Common myeloid progenitor, CD34-positive (primary cell): Measurements from ENCODE around the gene TAS2R38. TPM values are rescaled to one million over a fixed set of nuclear protein-coding genes. Genes with fewer than 3 reads are reported as not detected.
A peak's percentile ranks its signal among the peaks of the same experiment; 100 is the strongest.

Experiments
- CTCF ChIA-PET: fragments of 350-600 bp; sonication (Branson Sonifier 250); formaldehyde crosslinking; loops from one replicate; lab custom pipeline; 2021; ENCODE audit warnings: antibody characterized with exemption; lab: Charles Lee
- POLR2A ChIA-PET: fragments of 350-600 bp; sonication (Branson Sonifier 250); formaldehyde crosslinking; loops from one replicate; lab custom pipeline; 2021; ENCODE audit warnings: antibody characterized with exemption; lab: Charles Lee
- DNase-seq, 3 donors: peaks; one replicate each; pipeline versions ENCODE4 v3.0.0 to v3.0.0-alpha.2; 2013
- H3K27ac ChIP-seq, 2 experiments: 1 replicate in 1 of 2; 2 replicates in 1 of 2; pipeline ENCODE4 v1.7.0; 2013; ENCODE audit warnings: inconsistent platforms in 2 of 2, low read length in 2 of 2, mild to moderate bottlenecking in 2 of 2, low read depth in 1 of 2, moderate library complexity in 1 of 2; ENCODE audit not compliant: severe bottlenecking in 2 of 2, insufficient read depth in 1 of 2, poor library complexity in 1 of 2
- H3K27me3 ChIP-seq, 5 experiments: replicated peaks in 2 of 5; 1 replicate in 3 of 5; 2 replicates in 2 of 5; pipeline versions ENCODE4 v1.6.1 to v1.7.0; 2013; ENCODE audit warnings: low read length in 4 of 5, mild to moderate bottlenecking in 2 of 5, moderate library complexity in 2 of 5, inconsistent platforms in 1 of 5; ENCODE audit not compliant: insufficient read depth in 5 of 5, control insufficient read depth in 4 of 5
- H3K36me3 ChIP-seq, 4 experiments: 1 replicate in 2 of 4; 2 replicates in 2 of 4; pipeline versions ENCODE4 v1.6.1 to v1.7.0; 2013; ENCODE audit warnings: low read length in 3 of 4, control low read depth in 1 of 4, mild to moderate bottlenecking in 1 of 4; ENCODE audit not compliant: control insufficient read depth in 4 of 4, insufficient read depth in 4 of 4
- H3K4me1 ChIP-seq, 4 experiments: 1 replicate in 3 of 4; 2 replicates in 1 of 4; pipeline versions ENCODE4 v1.6.1 to v1.7.1; 2013; ENCODE audit warnings: low read length in 3 of 4, mild to moderate bottlenecking in 3 of 4, control low read depth in 1 of 4, inconsistent platforms in 1 of 4, moderate library complexity in 1 of 4; ENCODE audit not compliant: control insufficient read depth in 4 of 4, insufficient read depth in 4 of 4; ENCODE audit errors: control extremely low read depth in 1 of 4
- H3K4me3 ChIP-seq, 7 experiments: 1 replicate in 4 of 7; 2 replicates in 3 of 7; pipeline versions ENCODE4 v1.5.1 to v1.7.0; 2013; ENCODE audit warnings: mild to moderate bottlenecking in 7 of 7, low read length in 6 of 7, moderate library complexity in 6 of 7, inconsistent platforms in 2 of 7, low read depth in 2 of 7, control low read depth in 1 of 7; ENCODE audit not compliant: insufficient read depth in 4 of 7, control insufficient read depth in 1 of 7; ENCODE audit errors: extremely low read depth in 1 of 7
- H3K9me3 ChIP-seq, 5 experiments: 1 replicate in 4 of 5; 2 replicates in 1 of 5; pipeline versions ENCODE4 v1.6.1 to v1.7.1; 2013; ENCODE audit warnings: low read length in 4 of 5, mild to moderate bottlenecking in 2 of 5, inconsistent platforms in 1 of 5, low read depth in 1 of 5, moderate library complexity in 1 of 5; ENCODE audit not compliant: control insufficient read depth in 4 of 5, insufficient read depth in 2 of 5; ENCODE audit errors: control extremely low read depth in 1 of 5
- WGBS: methylation state at CpG from one replicate; pipeline ENCODE4 v1.1.5; 2013; ENCODE audit not compliant: insufficient coverage; 5-methylcytosine and 5-hydroxymethylcytosine counted together
- polyA plus RNA-seq: library from polyadenylated mRNA; unstranded; fragments of 120-200 nt; gene quantifications from one replicate; pipeline ENCODE4 v1.2.1, GENCODE V29; 2013

The TAS2R38 gene
- polyA plus RNA-seq: not detected

DNA sequence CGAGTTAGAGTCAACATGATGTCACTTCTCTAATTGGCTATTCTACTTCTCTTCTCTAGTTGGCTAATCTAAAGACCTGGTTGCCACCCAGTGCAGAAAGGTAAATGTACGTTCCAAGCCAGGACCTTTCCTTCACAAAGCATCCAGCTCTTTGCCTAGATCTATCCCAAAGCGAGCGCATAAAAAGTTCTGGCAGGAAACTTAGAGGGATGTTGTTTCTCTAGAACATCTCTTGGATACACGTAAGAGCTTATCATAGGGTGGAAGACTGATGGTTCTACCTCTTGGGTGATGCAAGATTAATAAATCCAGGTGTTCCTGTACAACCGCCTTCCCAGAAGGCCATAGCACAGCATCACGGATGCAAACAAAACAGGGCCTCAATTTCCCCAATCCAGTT lies at the start of gene TAS2R38:
TAS2R38 (minus strand) TSS at position 101 of the 400 bp plus-strand sequence; CDS start at position 17, 84 bp downstream.
- no peaks in the 10 kb centered on the region for H3K9me3 ChIP-seq
- H3K36me3 ChIP-seq: no peaks in the 10 kb centered on the region
- no peak within 1 kb of the TSS for H3K4me3 ChIP-seq
- DNase-seq: no peak
- H3K4me1 ChIP-seq: peaks cover 0 to 13% (median 5%) of the 10 kb centered on the region in 4 experiments
- ChIA-PET POLR2A (no interaction called here), CTCF (interaction anchor here (1.4 to 1.6 kb wide), 3 partner anchors 213 to 329 kb away, joined by 4 to 8 read pairs (median 4); no protein-coding TSS in a partner anchor)
- 100% methylated on average over 6 of the region's 7 CpGs for WGBS
- no peaks in the 10 kb centered on the region for H3K27me3 ChIP-seq
- no peak within 1 kb of the TSS for H3K27ac ChIP-seq

DNA sequence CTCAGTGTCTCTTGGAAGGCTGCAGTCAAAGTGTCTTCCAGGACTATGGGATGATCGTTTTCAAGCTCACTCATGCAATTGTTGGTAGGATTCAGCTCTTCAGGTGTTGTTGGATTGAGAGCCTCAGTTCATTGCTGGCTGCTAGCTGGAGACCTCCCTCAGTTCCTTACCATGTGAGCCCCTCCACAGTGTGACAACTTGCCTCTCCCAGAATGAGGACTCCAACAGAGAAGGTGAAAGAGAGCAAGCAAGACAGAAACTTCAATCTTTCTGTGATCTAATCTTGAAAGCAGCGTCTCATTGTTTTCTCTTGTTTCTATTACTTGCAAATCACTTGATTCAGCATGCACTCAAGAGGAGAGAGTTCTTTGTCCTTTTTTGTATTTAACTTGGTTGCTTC lies 44.6 kb upstream of the TAS2R38 start:
- WGBS: 100% methylated on average over 2 of the region's 2 CpGs
- no peak for DNase-seq
- H3K4me1 ChIP-seq: no peaks in the 10 kb centered on the region
- H3K4me3 ChIP-seq: no peak overlapping the region
- no peaks in the 10 kb centered on the region for H3K27me3 ChIP-seq
- CTCF ChIA-PET: interaction anchor here (1.0 kb wide), 1 partner anchor 42 kb away, joined by 3 read pairs; no protein-coding TSS in a partner anchor
- H3K36me3 ChIP-seq: no peaks in the 10 kb centered on the region
- POLR2A ChIA-PET: no interaction called here
- H3K27ac ChIP-seq: no peak overlapping the region
- H3K9me3 ChIP-seq: no peaks in the 10 kb centered on the region

DNA sequence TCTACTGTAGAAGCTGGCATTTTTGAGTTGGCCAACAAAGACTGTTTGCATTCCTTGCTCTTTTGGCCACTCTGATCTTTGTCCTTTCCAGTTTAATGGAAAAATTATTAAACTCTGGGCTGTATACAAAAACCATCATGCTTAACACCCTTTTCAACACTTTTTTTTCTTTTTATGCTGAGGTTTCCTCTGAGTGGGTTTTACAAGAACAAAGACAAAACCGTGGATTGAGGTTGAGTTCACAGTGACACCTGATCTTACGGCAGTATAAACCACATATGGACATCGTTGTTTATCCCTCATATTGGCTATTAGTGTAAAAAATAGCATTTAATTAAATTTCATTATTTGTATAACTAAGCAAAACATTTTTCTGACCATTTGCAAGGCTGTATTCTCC lies 43.9 kb upstream of the TAS2R38 start:
- H3K27me3 ChIP-seq: no peaks in the 10 kb centered on the region
- no peaks in the 10 kb centered on the region for H3K9me3 ChIP-seq
- no peak overlapping the region for H3K27ac ChIP-seq
- CTCF ChIA-PET: interaction anchor here (1.0 kb wide), 1 partner anchor 41 kb away, joined by 3 read pairs; no protein-coding TSS in a partner anchor
- POLR2A ChIA-PET: no interaction called here
- no peak overlapping the region for H3K4me3 ChIP-seq
- no peaks in the 10 kb centered on the region for H3K36me3 ChIP-seq
- no CpG with 5 or more reads among the region's 3 CpGs for WGBS
- DNase-seq: no peak
- H3K4me1 ChIP-seq: no peaks in the 10 kb centered on the region

DNA sequence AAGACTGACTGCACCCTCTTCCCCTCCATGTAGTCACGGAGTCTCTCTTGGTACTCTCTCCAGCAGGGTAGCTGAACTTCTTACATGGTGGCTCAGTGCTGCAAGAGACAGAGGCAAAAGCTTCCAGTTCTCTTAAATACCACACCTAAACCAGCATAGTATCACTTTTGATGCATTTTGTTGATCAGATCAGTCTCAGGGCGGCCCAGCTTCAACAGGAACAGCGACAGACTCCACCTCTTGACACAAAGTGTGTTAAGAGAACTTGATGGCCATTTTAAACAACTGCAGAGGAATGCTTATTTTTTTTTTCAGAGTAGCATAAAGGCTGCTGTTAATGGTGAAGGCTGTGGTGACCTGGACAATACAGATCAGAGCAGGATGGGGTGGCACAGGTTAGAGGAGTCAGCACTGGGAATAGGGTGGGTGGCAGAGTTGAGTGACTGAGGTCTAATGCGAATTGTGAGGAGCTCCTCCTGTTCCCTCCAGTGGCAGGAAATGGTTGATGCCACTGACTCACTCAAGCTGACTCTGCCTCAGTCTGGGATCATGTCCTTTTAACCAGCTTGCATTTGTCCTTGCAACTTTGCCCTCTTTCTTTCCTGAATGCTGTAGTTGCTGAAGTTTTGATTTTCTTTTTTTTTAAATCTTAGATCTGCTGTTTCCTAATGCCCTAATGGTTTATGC lies 39.4 kb upstream of the TAS2R38 start:
- POLR2A ChIA-PET: no interaction called here

DNA sequence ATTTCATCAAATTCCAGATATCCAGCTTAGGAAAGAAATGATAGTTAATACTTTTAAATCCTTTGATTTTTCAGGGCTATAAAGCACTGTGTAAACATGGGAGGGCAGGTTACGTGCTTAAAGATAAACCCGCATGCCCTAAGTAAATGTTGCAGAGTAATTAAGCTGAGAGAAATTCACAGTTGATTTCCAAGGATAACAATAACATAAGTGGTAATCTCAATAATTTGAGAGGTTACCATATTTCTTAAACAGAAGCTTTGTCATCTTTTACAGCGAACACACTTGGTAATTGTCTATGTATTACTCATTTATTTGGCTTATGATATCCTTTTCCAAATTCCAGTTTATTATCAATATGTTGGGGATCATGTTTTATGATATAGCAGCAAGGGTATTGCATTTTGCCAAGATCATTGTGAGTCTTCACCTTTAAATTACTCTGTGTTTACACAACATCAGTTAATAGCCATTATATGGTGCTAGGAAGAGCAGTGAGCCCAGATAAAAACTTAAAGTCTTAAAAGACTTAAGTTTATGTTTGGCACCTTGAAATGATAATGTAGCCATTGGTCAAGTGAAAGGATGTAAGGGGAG lies 37.5 kb upstream of the TAS2R38 start:
- Histone ChIP-seq H3K4me3 (no peak overlapping the region), H3K27ac (no peak overlapping the region), H3K9me3 (no peaks in the 10 kb centered on the region), H3K36me3 (no peaks in the 10 kb centered on the region), H3K27me3 (no peaks in the 10 kb centered on the region), H3K4me1 (no peaks in the 10 kb centered on the region)
- CTCF ChIA-PET: interaction anchor here (1.3 kb wide), 1 partner anchor 10 kb away, joined by 3 read pairs; no protein-coding TSS in a partner anchor
- no peak for DNase-seq
- WGBS: no CpG with 5 or more reads among the region's 3 CpGs
- POLR2A ChIA-PET: no interaction called here

More for the DNA sequence above, 39.4 kb upstream of the TAS2R38 start:
- Histone ChIP-seq H3K4me3 (no peak overlapping the region), H3K27ac (no peak overlapping the region), H3K4me1 (no peaks in the 10 kb centered on the region), H3K9me3 (no peaks in the 10 kb centered on the region), H3K36me3 (no peaks in the 10 kb centered on the region), H3K27me3 (no peaks in the 10 kb centered on the region)
- CTCF ChIA-PET: interaction anchor here (0.7 to 1.2 kb wide), 3 partner anchors 8 to 11 kb away, joined by 3 read pairs; no protein-coding TSS in a partner anchor
- DNase-seq: peak in 1 of 3 donors; percentile 12
- WGBS: 100% methylated on average over 3 of the region's 4 CpGs

DNA sequence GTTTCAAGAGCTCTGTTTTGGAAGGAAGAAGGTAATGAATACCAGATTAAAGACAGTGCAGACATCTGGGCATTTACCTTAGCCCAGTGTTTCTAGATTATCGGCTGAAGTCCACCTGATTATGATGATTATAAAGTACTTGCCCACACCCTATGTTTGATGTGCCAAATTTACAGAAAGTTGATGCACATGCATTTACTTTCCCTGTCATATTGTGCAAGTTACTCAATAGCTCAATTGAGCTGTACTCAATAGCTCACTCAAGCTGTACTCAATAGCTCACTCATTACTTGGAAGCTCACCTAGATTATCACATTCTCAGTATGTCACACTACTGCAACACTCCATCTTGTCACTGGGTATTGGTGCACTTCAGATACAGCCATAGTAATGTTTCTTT lies 35.6 kb upstream of the TAS2R38 start:
- no peak overlapping the region for H3K27ac ChIP-seq
- H3K27me3 ChIP-seq: no peaks in the 10 kb centered on the region
- CTCF ChIA-PET: interaction anchor here (1.1 kb wide), 1 partner anchor 16 kb away, joined by 3 read pairs; no protein-coding TSS in a partner anchor
- no peaks in the 10 kb centered on the region for H3K9me3 ChIP-seq
- no peaks in the 10 kb centered on the region for H3K36me3 ChIP-seq
- H3K4me1 ChIP-seq: no peaks in the 10 kb centered on the region
- 100% methylated on average over 1 of the region's 1 CpG for WGBS
- POLR2A ChIA-PET: no interaction called here
- no peak for DNase-seq
- H3K4me3 ChIP-seq: no peak overlapping the region

DNA sequence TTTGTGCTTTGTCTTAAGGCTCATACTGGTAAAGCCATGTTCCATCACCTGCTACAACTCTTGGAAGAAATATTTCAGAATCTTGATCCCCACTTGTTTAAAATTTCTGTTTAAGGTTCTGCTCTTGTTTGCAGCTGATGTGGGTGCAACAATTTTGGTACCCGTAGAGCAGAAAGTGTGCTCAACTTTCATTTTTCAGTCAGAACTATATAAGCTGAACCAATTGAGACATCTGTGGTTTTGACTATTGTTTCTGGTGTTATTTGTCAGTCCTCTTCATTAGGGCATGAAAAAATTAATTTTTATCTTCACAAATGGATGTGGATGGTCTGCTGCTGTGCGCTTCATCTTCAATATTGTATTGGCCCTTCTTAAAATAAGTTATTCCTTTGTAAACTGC lies 33.0 kb upstream of the TAS2R38 start:
- WGBS: no CpG with 5 or more reads among the region's 2 CpGs
- Histone ChIP-seq H3K27me3 (no peaks in the 10 kb centered on the region), H3K4me3 (no peak overlapping the region), H3K27ac (no peak overlapping the region), H3K9me3 (no peaks in the 10 kb centered on the region), H3K4me1 (no peaks in the 10 kb centered on the region), H3K36me3 (no peaks in the 10 kb centered on the region)
- ChIA-PET CTCF (interaction anchor here (0.7 to 1.7 kb wide), 3 partner anchors 19 to 31 kb away, joined by 3 to 4 read pairs (median 4); no protein-coding TSS in a partner anchor), POLR2A (no interaction called here)
- DNase-seq: no peak
